ENCODE data around the gene TSPAN14. TPM values are rescaled to one million over a fixed set of nuclear protein-coding genes. Genes with fewer than 3 reads are reported as not detected.

Gene TSPAN14
- total RNA-seq, 1 experiment from 2014 or later = 46.9 TPM

DNA sequence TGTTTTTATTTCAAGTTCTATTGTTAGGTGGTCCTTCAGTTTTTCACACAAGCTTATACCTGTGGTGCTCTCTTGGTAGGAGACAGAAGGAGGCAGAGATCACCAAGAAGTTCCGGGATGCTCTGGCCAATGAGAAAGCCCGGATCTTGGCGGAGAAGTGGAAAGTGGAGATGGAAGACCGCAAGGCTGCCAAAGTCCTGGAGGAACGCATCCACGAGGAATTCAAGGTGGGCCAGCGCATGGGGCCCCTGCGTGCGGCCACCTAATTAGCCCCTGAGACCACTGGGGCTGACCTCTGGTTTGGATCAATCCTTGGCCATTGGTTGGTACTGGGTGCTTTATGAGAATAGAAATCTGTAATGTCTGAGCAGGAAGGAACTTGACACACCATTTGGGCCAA lies 117.2 kb downstream of the TSPAN14 start:
- Mint-ChIP-seq H3K27me3 (ENCODE audit: insufficient read depth, unreplicated experiment) (peaks cover 33% of the 10 kb centered on the region), H3K36me3 (ENCODE audit: insufficient read depth, unreplicated experiment) (no peaks in the 10 kb centered on the region), H3K4me1 (ENCODE audit: insufficient read depth, unreplicated experiment) (no peaks in the 10 kb centered on the region), H3K4me3 (ENCODE audit: unreplicated experiment) (no peak overlapping the region), H3K9me3 (ENCODE audit: unreplicated experiment) (no peaks in the 10 kb centered on the region), H3K27ac (ENCODE audit: low read depth, unreplicated experiment) (no peak overlapping the region)
- intact Hi-C loops (cut with micrococcal nuclease) = no loop called here
- CTCF ChIA-PET = no interaction called here
- no TSS peak for BruUV-seq (replicated peaks)
- DNase-seq (ENCODE audit: unreplicated experiment) = no peak
- POLR2A ChIA-PET = no interaction called here
- TF ChIP-seq, protein P1, sequence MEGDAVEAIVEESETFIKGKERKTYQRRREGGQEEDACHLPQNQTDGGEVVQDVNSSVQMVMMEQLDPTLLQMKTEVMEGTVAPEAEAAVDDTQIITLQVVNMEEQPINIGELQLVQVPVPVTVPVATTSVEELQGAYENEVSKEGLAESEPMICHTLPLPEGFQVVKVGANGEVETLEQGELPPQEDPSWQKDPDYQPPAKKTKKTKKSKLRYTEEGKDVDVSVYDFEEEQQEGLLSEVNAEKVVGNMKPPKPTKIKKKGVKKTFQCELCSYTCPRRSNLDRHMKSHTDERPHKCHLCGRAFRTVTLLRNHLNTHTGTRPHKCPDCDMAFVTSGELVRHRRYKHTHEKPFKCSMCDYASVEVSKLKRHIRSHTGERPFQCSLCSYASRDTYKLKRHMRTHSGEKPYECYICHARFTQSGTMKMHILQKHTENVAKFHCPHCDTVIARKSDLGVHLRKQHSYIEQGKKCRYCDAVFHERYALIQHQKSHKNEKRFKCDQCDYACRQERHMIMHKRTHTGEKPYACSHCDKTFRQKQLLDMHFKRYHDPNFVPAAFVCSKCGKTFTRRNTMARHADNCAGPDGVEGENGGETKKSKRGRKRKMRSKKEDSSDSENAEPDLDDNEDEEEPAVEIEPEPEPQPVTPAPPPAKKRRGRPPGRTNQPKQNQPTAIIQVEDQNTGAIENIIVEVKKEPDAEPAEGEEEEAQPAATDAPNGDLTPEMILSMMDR (IDR thresholded peaks at IDR 0.05; ENCODE audit: unreplicated experiment) = no peak

DNA sequence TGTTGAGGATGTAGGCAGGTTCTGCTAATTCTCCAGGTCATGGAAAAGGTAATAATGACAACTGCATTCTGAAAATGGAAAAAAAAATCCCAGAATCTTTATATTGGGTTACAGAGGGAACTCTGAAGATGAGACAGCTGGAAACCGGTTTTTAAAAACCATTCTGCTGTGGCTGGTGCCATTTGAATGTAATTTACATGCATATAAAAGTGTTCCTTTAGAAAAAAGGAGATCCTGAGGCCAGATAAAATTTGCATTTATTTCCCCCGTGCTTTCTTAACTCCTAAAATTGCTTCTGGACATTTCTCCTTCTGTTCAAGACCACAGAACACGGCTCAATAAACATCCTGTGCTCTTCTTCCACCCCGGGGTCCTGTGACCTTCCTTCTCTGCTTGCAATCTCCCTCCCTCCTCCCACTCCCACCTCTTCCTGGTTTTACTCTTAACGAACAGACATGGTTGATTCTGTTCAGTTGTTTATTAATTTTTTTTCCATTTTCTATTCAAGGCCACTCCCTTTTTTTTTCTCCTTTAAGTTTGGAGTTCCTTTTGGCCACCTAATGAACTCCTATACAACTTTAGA lies 125.2 kb downstream of the TSPAN14 start:
- intact Hi-C loops (cut with micrococcal nuclease) = no loop called here
- TF ChIP-seq, protein P1 (IDR thresholded peaks at IDR 0.05; ENCODE audit: unreplicated experiment) = no peak
- no peak for DNase-seq (ENCODE audit: unreplicated experiment)
- no peaks in the 10 kb centered on the region for H3K4me1 Mint-ChIP-seq (ENCODE audit: insufficient read depth, unreplicated experiment)
- BruUV-seq (replicated peaks) = no TSS peak
- no peaks in the 10 kb centered on the region for H3K9me3 Mint-ChIP-seq (ENCODE audit: unreplicated experiment)
- peaks cover 41% of the 10 kb centered on the region for H3K27me3 Mint-ChIP-seq (ENCODE audit: insufficient read depth, unreplicated experiment)
- no peak overlapping the region for H3K27ac Mint-ChIP-seq (ENCODE audit: low read depth, unreplicated experiment)
- H3K36me3 Mint-ChIP-seq (ENCODE audit: insufficient read depth, unreplicated experiment) = no peaks in the 10 kb centered on the region
- ChIA-PET POLR2A (interaction anchor here (1.2 kb wide), 1 partner anchor 16 kb away, joined by 3 read pairs; no protein-coding TSS in a partner anchor), CTCF (no interaction called here)
- H3K4me3 Mint-ChIP-seq (ENCODE audit: unreplicated experiment) = no peak overlapping the region

DNA sequence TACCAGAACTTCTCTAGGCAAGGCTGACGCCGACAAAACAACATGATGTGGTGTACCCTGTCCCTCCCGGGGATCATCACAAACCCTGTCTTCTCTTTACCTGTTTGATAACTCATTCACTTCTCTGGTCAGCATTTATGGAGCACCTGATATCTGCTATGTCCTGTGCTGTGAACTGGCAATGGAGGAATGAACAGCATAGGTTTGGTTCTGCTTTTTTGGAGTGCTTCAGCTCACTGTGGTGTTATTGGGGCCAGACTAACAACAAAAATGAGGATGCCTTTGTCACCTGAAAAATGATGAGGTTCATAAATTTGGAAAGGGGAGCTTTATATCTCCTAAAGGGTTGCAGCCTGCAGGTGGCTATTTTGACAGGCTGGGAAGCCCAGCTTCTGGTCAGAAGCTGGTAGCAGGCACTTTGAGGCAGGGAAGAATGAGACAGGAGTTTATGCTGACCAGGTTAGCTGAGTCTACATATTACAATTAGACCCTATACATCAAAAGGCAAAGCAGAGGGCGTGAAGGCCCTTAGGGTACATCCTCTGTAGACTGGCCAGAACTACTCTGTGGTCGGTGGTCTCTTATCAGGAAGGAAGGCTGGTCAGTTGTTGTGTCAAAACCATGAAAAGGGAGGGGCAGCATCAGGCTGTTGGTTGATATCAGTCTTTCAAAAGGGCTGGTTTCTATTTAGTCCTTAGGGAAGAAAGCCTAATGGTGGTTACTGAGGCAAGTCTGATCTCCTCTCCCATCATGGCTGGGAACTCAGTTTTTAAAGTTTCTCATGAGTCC lies 125.9 kb downstream of the TSPAN14 start:
- H3K9me3 Mint-ChIP-seq (ENCODE audit: unreplicated experiment) = no peaks in the 10 kb centered on the region
- ChIA-PET CTCF (interaction anchor here (1.0 kb wide), 1 partner anchor 19 kb away, joined by 3 read pairs; no protein-coding TSS in a partner anchor), POLR2A (interaction anchor here (1.2 kb wide), 1 partner anchor 16 kb away, joined by 3 read pairs; no protein-coding TSS in a partner anchor)
- peaks cover 44% of the 10 kb centered on the region for H3K27me3 Mint-ChIP-seq (ENCODE audit: insufficient read depth, unreplicated experiment)
- BruUV-seq (replicated peaks) = no TSS peak
- TF ChIP-seq, protein P1 (IDR thresholded peaks at IDR 0.05; ENCODE audit: unreplicated experiment) = no peak
- no peaks in the 10 kb centered on the region for H3K36me3 Mint-ChIP-seq (ENCODE audit: insufficient read depth, unreplicated experiment)
- H3K27ac Mint-ChIP-seq (ENCODE audit: low read depth, unreplicated experiment) = no peak overlapping the region
- DNase-seq (ENCODE audit: unreplicated experiment) = no peak
- H3K4me1 Mint-ChIP-seq (ENCODE audit: insufficient read depth, unreplicated experiment) = no peaks in the 10 kb centered on the region
- intact Hi-C loops (cut with micrococcal nuclease) = no loop called here
- H3K4me3 Mint-ChIP-seq (ENCODE audit: unreplicated experiment) = no peak overlapping the region

DNA sequence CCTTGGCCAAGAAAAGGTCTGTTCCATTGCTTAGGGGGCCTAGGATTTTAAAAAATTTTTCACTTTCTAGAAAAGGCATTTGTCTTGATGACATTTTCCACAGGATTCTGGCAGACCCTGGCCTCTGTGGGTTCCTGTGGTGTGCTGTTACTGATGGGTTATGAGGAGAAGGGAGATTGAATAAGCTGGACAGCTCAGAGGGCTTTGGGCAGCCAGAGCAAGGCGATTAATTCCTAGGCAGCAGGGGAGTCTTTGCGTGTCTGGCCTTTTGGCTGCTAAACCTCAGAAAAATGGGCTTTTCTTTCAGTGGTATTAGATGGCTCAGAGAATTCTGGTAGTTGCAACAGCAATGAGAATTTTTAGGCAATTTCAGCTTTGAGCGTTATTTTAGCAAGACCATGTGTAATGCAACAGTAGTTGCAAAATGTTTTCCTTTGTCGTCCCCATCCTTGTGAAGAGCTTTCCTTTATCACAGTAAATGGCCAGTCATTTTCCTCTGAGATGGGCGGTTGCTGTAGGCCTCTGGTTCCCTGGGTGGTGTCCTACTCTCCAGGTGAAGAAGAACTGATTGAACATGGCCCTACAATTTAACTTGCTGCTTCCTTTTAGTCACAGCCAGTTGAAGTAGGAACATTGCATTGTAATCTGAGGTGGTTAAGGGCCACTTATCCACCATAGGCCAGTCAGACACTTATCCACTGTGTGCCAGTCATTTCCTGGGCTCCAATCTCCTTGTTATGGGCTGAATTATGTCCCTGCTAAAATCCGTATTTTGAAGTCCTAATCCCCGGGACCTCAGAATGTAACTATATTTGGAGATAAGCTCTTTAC lies 126.7 kb downstream of the TSPAN14 start:
- Mint-ChIP-seq H3K9me3 (ENCODE audit: unreplicated experiment) (no peaks in the 10 kb centered on the region), H3K27me3 (ENCODE audit: insufficient read depth, unreplicated experiment) (peaks cover 44% of the 10 kb centered on the region), H3K27ac (ENCODE audit: low read depth, unreplicated experiment) (no peak overlapping the region), H3K4me3 (ENCODE audit: unreplicated experiment) (no peak overlapping the region), H3K4me1 (ENCODE audit: insufficient read depth, unreplicated experiment) (no peaks in the 10 kb centered on the region), H3K36me3 (ENCODE audit: insufficient read depth, unreplicated experiment) (no peaks in the 10 kb centered on the region)
- no TSS peak for BruUV-seq (replicated peaks)
- intact Hi-C loops (cut with micrococcal nuclease) = no loop called here
- TF ChIP-seq, protein P1 (IDR thresholded peaks at IDR 0.05; ENCODE audit: unreplicated experiment) = no peak
- ChIA-PET CTCF (interaction anchor here (1.0 kb wide), 1 partner anchor 18 kb away, joined by 3 read pairs; no protein-coding TSS in a partner anchor), POLR2A (interaction anchor here (1.2 kb wide), 1 partner anchor 17 kb away, joined by 3 read pairs; no protein-coding TSS in a partner anchor)
- DNase-seq (ENCODE audit: unreplicated experiment) = no peak
